ENCODE data around the gene VSIG4.
"Not testable (repeated sequence)": the region's sequence is repeated elsewhere in the genome, so short reads cannot be mapped to it uniquely, and the experiment has no call there.

VSIG4 gene, protein sequence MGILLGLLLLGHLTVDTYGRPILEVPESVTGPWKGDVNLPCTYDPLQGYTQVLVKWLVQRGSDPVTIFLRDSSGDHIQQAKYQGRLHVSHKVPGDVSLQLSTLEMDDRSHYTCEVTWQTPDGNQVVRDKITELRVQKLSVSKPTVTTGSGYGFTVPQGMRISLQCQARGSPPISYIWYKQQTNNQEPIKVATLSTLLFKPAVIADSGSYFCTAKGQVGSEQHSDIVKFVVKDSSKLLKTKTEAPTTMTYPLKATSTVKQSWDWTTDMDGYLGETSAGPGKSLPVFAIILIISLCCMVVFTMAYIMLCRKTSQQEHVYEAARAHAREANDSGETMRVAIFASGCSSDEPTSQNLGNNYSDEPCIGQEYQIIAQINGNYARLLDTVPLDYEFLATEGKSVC

DNA sequence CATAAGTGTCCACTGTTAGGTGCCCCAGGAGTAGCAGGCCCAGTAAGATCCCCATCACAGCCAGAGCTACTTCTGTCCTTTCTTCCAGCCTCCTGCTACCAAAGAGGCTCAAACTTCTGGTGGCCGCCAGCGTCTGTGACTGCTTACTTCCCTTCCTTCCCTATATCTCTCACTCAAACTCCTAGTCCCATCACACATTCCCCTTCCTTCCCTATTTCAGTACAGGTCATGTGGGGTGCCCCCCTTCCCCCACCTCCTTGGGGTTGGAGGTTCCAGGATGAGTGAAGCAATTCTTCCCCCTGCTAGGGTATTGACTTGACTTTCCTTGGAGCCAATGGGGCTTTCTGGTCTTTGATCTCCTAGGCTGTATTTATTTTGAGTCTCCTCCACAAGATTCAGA is at the start of gene VSIG4:
TSS of gene VSIG4 (minus strand) at position 137 of the 400 bp plus-strand sequence. CDS start at position 55, 82 bp downstream.
- no peak for DNase-seq

DNA sequence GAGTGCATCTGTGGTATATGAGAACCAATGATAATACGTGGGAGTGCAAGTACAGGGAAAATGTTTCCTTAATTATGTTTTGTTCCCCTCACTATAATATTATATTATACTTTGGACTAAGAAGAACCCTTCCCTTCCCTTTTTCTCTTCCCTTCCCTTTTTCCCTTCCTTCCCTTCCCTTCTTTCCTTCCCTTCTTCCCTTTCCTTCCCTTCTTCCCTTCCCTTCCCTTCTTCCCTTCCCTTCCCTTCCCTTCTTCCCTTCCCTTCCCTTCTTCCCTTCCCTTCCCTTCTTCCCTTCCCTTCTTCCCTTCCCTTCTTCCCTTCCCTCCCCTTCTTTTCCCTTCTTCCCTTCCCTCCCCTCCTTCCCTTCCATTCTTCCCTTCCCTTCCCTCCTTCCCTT is 36.9 kb upstream of the VSIG4 start:
- no peak for DNase-seq

DNA sequence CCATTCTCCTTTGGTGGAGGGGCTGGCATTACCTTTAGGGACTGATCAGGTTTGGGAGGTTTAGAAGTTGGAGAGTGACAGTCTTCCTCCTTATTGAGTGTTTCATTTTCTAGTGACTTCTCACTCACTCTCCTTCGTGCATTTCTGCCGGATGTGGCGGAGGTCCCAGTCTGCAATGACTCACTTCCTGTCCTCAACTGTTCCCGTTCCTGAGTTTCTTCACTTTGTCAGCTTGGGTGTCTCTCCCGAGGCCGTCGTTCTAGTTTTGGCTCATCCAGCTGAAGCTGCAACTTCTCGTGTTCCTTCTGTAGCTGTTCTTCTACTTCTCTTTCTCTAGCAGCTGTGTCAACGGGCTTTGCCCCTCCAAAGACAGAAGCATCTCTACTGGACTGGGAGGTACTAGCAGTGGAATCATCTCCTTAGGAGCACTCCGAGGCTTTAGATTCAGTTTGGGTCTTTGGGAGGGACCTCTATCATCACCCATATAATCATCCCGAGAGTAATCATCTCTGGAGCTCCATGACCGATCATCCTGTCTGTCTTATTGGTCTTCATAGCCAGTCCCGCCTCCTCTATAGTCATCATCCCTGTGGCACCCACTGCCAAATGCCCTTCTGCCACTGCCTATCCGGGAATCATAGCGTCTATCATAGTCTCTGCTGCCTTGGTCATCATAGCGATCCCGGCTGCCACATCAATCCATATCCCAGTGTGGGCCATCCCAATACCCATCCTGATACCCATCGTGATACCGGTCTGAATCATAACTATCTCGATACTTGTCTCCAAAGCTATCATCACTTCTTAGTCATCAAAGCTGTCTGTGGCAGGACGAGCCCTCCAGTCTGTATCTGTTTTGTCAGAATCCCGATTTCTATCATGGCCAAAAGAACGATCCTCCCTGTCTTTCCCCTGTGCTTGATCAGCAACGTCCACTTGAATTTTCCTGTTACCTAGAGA is 35.3 kb upstream of the VSIG4 start:
- no peak for DNase-seq

DNA sequence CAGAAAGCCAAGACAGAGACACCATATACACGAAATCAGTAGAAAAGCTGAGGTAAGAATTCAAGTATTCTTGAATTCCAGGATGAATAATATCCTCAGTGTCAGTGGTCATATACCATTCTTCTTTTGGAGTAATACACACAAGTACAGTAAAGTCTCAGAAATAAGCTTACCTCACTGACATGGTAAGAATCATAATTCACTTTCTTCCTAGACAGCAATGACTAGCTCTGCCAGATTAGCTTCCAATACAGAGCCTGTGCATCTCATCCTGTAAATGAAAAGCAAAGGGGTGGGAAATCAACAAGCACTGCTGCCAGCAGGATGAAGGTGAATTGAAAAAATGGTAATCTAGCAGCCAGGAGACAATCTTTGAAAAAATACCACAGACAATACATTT is 31.2 kb upstream of the VSIG4 start:
- no peak for DNase-seq

DNA sequence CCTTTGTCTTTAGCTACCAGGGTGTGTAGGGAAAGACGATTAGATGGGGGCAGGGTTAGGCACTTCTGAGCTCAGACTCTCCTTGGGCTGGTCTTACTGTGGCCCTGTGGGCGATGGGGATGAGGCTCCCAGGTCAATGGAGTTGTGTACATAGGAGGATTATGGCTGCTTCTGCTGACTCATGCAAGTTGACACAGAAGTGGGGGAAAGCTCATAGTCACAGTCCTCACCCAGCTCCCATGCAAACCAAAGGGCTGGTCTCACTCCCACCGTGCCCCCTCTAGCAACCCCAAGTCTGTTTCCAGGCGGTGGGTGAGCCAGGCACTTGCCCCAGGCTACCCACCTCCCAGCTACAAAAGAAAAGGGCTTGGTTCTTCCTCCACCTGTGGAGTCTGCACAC is 24.4 kb upstream of the VSIG4 start:
- no peak for DNase-seq

DNA sequence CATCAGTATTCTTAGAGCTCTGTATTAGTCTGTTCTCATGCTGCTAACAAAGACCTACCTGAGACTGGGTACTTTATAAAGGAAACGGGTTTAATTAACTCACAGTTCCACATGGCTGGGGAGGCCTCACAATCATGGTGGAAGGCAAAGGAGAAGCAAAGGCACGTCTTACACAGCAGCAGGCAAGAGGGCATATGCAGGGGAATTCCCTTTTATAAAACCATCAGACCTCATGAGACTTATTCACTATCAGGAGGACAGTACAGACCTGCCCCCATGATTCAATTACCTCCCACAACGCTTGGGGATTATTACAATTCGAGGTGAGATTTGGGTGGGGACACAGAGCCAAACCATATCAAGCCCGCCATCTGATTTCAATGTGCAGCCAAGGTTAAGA is 17.1 kb upstream of the VSIG4 start:
- not testable (repeated sequence) for DNase-seq

DNA sequence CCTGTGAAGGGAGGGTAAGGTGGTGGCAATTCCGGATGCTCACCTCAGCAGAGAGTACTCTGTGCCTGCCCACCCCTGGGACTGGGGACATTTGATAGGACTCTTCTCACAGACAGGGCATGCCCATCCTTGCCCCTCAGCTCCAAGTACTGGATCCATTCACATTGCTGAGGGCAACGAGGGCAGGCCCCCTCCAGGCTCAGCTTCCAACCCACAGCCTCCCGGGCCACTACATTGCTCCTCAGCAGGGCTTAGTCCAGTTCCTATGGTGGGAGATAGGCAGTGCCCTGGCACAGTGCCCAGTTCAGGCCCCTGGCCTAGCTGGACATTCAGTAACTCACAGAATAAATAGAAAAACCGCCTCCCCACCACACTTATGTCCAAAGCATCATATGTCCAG is 15.1 kb upstream of the VSIG4 start:
- DNase-seq = no peak

DNA sequence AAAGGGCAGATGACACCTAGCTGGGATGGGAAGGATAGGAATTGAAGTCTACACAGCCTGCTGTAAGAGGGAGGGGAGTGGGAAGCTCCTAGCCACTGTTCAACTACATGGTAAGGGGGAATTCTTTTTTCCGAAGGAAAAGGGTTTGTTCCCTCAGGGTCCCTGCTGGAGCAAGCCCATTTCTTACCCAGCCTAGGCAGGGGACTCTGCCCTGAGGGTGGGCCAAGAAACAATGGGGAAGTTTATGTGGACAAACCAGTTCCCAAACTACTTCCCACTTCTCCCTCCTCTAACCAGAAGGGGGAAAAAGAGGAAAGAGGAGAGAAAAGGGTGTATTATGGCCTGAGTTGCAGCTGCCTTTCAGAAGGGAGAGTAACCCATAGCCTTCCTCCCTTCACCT is 13.5 kb upstream of the VSIG4 start:
- no peak for DNase-seq

DNA sequence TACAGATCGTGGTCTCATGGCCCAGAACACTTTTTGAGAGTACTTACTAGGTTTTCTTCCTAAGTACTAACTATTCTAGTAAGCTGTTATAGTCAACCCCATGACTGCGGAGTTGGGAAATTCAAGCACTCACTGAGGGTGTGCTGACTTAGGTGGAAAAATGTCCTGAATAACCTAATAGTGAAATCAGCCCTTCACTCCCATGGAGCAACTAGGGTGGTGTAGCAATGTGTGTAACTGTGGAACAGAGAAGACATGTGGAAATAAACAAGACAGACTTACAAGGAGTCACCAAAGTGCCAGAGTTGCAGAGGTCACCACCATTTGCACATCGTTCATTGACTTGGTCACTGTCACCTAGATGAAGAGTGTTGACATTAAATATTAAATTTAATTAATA is 12.1 kb upstream of the VSIG4 start:
- no peak for DNase-seq

DNA sequence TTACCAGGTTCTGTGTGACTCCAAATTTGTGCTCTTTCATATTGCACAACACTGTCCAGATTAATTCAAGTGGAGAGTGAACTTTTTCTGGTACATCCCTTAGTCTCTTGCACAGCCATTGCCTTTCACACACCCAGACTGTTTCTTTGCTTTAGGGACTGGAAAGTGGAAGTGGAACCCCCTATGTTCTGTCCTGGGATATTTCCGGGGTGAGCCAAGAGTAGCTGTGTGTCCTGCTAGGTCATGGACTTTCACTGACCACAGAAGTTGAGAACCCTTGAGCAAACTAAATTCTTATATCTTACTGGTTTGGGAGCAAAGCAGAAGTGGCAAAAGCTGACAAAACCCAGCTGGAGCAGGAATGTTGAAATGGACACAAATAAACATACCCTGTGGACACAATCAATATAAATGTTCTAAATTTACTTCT is 10.3 kb upstream of the VSIG4 start:
- no peak for DNase-seq

DNA sequence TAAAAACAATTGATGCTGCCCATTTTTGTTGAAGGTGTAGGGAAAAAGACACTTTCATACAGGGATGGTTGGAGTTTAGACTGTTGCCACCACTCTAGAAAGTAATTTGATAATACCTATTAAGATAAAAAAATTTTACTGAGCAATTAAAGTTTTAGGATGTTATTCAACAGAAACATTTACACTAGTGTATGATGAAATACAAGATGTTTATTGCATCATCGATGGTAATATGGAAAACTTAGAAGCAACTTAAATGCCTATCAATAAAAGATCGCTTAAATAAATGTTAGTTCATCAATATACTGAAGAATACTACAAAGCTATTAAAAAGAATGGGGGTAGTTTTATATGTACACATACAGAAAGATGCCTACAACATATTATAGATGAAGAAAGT is 9.2 kb upstream of the VSIG4 start:
- DNase-seq = no peak

DNA sequence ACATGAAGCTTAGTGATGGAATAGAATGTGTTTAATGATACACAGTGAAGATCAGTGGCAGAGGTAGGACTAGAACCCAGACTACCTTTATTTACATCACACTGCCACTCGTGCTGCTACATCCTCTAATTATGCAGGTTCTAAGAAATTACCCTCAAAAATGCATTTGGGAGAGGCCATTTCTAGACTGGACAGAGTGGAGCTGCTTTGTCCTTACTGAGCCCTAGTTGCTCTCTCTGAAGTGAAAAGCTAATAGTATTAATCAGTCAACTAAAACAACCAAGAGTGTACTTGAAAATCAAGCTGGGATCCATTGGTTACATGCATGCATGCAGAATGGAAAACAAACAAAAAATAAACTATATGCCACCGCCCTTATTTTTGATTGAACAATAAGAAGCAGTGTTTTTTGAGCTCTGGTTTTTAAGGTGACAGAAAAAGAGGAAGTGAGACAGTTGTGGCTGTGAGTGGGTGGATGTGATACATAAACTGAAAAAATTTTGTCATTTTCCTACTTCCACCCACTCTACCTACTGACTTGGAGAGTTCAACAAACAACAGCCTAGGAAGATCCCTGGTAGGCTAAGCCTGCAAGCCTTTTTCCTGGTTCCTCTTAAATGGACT is 6.8 kb upstream of the VSIG4 start:
- DNase-seq = no peak

DNA sequence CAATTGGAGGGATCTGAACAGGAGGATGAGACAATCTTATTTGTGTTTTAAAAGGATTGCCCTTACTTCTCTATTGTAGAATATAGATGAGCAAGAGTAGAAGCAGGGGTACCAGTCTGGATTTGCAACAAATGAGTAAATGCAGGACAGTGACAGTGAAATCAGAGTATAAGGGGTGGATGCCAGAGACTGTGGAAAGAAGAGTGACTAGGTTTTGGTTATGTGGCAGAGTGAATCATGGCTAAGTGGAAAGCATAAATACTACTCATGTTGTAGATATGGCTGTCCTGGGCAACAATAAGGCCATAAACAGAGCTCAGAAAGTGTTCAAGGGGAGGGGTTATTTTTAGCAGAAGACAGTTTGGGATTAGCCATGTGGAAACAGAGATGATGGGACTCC is 6.0 kb upstream of the VSIG4 start:
- DNase-seq = no peak

DNA sequence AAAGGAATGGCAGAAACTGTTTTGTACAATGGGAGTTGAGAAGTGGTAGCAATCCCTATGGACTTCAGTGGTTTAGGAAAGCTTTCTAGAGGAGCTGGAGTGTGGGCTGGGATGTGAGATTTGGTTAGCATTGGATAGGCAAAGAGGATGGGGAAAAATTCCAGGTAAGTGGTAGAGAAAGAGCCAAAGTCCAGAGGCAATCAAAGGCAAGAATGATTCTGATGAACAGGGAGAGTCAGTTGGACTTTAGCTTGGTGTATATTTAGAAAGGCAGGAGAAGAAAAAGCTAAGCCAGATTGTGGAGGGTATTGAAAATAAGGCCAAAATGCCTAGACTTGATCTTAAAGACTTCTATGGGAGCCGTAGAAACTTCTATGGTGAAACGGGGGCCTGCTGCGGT is 3.7 kb upstream of the VSIG4 start:
- DNase-seq = no peak

DNA sequence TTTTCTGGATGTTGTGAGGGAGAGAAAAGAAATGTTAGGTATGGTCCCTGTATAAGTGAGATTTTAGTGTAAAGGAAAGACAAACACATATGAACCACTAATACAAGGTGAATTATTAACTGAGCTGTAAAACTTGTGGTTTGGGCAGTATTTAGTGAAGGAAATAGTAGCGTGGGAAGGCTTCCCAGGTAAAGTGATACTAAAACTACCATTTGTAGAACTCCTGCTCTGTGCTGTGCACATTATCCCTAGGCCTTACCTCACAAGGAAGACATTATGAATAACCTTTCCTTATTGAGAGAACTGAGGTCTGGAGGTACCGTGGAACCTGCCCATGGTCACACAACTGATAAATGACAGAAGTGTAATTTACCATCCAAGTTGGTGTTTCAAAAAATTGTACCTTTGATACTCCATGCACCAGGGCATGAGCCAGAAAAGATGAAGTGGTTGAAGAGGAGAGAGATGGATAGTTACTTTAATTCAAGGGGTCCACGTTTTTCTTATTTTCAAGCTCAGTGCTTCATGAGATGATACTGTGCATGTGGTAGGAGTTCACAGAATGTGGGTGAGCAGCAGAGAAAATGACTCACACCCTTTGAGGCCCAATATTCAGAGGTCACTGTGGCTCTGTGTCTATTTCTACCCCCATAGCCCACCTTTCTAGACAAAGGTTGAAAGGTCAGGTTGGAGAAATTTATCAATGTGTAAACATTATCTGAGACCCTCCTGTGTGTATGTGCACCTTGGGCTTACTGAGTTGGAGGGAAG is 2.6 kb upstream of the VSIG4 start:
- no peak for DNase-seq

DNA sequence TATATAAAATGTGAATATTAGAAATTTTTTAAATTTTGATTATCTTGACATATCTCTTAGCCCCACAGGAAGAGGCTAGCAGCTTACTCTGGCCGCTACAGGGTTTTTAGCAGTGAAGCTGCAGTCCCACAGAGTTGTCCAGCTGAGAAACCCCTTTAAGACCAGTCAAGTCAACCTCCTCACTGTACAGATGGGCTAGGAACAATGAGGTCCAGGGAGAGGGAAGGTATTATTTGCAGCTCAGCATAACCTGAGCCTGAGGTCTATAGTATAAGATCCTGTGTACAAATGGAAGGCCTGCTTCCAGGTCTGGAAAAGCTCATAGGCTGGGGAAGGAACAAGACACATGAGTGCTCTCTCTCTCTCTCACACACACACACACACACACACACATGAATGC is 1.8 kb downstream of the VSIG4 start:
- DNase-seq = no peak

DNA sequence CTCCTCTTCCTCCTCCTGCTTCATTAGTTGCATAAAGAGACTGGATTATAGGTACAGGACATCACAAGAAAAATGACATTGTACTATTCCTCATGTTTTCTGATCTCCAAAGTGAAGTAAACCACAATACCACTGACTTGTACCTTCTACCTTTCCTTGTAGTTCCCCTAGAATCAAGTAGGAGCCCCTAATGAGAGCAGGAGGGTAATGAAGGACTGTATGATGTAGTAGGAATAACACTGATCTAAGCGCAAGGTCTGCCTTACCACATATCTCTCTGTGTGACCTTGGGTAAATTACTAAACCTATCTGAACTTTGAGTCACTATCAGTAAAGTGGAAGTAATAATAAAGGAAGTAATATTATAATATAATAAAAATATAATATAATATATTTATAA is 3.6 kb downstream of the VSIG4 start:
- no peak for DNase-seq

DNA sequence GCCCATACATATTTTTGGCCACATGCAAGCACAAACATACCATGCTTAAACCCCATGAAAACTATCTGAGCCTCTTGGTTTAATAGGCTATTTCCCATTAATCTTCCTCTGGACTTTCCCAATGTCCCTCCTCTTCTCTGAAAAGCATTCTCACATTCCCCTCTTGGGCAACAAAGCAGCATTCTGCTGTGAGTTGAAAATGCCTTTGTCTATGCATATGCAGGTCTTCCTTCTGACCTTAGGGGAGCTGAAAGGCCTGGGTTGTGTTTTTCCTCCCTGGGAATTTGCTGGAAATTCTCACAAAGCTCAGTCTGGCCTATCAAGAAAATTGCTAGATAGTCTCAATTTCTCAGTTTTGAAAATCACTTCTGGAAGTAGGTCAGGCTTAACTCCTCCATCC is 4.2 kb downstream of the VSIG4 start:
- no peak for DNase-seq

DNA sequence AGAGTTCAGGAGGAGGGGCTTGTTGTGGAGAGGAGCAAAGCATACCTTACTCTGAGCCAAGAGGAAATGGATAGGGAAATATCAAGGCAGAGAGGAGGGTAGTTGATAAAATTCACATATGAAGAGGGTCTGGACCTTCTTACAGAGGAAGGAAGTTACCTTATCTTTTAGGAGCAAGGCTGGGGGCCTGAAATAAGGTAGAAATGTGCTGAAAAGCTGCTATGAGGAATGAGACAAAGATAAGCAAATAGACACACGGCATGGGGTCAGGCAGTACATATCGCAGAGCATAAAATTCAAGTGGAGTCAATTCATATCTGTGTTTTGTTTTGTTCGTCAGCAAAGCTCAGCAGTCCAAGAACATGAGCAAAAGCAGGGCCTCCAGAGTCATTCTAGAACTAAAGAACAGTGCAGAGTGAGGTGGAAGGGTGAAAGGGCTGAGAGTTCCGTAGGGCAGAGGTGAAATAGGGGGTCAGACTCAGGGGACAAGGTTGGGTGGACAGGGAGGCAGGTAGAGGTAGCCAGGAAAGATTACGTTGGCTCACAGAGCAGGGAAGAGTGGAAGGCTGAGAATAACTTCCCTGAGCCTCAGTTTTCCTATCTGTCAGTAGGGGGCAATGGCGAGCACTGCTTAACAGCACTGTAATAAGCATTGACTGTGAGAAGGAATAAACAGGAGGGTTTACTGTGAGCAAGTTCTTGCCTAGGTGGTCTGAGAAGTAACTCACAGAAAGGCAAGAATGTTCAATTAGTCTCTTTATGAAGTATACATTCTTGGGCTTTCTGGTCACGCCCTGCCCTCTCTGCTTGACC is 9.2 kb downstream of the VSIG4 start:
- DNase-seq = no peak

DNA sequence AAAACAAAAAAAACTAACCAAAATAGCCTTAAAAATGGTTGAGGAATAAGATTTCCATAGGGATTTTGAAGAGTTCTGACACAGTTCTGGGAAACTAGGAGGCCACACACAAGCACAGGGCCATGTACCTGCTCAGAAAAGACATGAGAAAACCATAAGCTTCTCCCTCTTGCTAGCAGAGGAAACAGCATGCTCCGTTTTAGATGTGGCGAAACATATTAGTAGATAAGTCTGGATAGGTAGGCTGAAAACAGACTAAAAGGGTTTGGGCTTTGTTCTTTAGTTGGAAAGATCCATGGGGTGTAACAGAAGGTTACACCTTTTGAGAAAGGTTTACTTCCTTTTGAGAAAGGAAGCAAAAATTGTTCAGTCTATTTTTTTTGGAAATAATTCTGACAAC is 10.9 kb downstream of the VSIG4 start:
- DNase-seq = no peak

DNA sequence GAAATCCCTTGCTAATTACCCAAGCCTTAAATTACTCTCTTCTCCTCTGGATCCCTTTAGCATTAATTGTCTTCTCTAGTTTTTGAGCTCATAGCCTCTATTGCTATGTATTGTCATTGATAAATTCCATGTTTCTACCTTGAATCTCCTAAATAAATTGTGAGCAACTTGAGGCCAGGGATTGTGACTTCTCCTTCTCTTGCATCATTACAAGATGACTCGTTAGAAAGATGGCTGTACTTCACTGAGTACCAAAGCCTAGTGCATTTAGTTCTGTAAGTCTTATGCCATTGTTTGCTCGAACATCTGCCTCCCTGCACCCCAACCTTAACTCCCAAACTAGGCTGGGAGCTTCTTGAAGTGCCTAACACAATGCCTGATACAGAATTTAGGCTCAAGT is 15.3 kb downstream of the VSIG4 start:
- no peak for DNase-seq

DNA sequence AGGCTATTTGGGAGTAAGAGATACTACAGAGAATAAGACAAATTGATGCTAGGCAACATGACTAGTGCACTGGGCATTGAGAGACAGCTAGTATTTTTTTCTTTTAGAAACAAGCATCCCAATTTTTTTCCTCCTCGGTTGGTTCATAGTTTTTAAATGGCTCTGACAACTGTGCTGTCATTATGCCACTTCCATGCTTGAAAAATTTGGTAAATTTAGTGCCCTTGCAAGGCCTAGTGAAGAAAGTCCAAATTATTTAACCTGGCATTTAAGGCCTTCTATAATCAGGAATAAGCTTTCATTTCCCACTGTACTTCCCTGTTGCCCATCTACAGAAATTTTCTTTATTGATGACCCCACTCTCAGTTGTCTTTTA is 15.8 kb downstream of the VSIG4 start:
- no peak for DNase-seq
